Subcutaneous abdominal adipose tissue (tissue), 5 donors: Measurements from ENCODE around the gene RHOXF1.
"Not testable (repeated sequence)": the region's sequence is repeated elsewhere in the genome, so short reads cannot be mapped to it uniquely, and the experiment has no call there.

Source experiments
- H3K27ac ChIP-seq: one replicate; pipeline ENCODE4 v1.7.0; 2013; ENCODE audit warnings: low read depth, mild to moderate bottlenecking, inconsistent platforms, low read length, moderate library complexity
- H3K27me3 ChIP-seq, 5 donors: one replicate each; pipeline ENCODE4 v1.7.0; 2013; ENCODE audit warnings: low read length in 5 of 5, inconsistent platforms in 1 of 5; ENCODE audit not compliant: control insufficient read depth in 5 of 5, insufficient read depth in 4 of 5
- H3K36me3 ChIP-seq, 5 donors: one replicate each; pipeline ENCODE4 v1.7.0; 2013; ENCODE audit warnings: low read length in 5 of 5; ENCODE audit not compliant: control insufficient read depth in 5 of 5, insufficient read depth in 5 of 5
- H3K4me1 ChIP-seq, 5 donors: one replicate each; pipeline ENCODE4 v1.7.0; 2013; ENCODE audit warnings: low read length in 5 of 5, mild to moderate bottlenecking in 3 of 5, moderate library complexity in 1 of 5; ENCODE audit not compliant: control insufficient read depth in 5 of 5, insufficient read depth in 5 of 5
- H3K4me3 ChIP-seq, 5 donors: one replicate each; pipeline ENCODE4 v1.7.0; 2013; ENCODE audit warnings: low read length in 5 of 5, low read depth in 1 of 5
- H3K9ac ChIP-seq, 5 donors: one replicate each; pipeline ENCODE4 v1.7.0; 2013; ENCODE audit warnings: low read length in 5 of 5, mild to moderate bottlenecking in 4 of 5, moderate library complexity in 3 of 5
- H3K9me3 ChIP-seq, 5 donors: one replicate each; pipeline ENCODE4 v1.7.0; 2013; ENCODE audit warnings: low read length in 5 of 5; ENCODE audit not compliant: control insufficient read depth in 5 of 5
- donor health status: healthy.
- donor health status: healthy.
- donor health status: healthy.
- donor health status: healthy.
- donor health status: healthy.

RHOXF1 gene

GRCh38 chrX:120090208-120090607, 25.5 kb downstream of the RHOXF1 start:
- Histone ChIP-seq H3K9me3 (no peaks in the 10 kb centered on the region), H3K27me3 (peaks cover 0 to 4% (median 3%) of the 10 kb centered on the region in 5 donors), H3K9ac (no peak overlapping the region), H3K27ac (no peak overlapping the region), H3K4me1 (peaks cover 0 to 7% (median 3%) of the 10 kb centered on the region in 5 donors), H3K4me3 (no peak overlapping the region), H3K36me3 (no peaks in the 10 kb centered on the region)

- H3K4me1 ChIP-seq, result peaks cover 0 to 7% (median 3%) of the 10 kb centered on the region in 5 donors
- H3K27ac ChIP-seq, result no peak overlapping the region
- no peaks in the 10 kb centered on the region for H3K36me3 ChIP-seq
- H3K9ac ChIP-seq, result peak overlapping the region in 2 of 5 donors; percentile 1 to 8
- no peak overlapping the region for H3K4me3 ChIP-seq
- peaks cover 0 to 4% (median 3%) of the 10 kb centered on the region in 5 donors for H3K27me3 ChIP-seq
- no peaks in the 10 kb centered on the region for H3K9me3 ChIP-seq
Measured at GRCh38 chrX:120087289-120088017, 28.3 kb downstream of the RHOXF1 start.

GRCh38 chrX:120085553-120086185, 30.0 kb downstream of the RHOXF1 start:
- not testable (repeated sequence) for H3K4me3 ChIP-seq, H3K27ac ChIP-seq

GRCh38 chrX:120077590-120077989, 38.1 kb downstream of the RHOXF1 start, which contains the start of gene RHOXF2B:
TSS of gene RHOXF2B (minus strand) at chrX:120077690. CDS start at chrX:120077552, 138 bp downstream.
- not testable (repeated sequence) for H3K4me3 ChIP-seq, H3K9me3 ChIP-seq, H3K36me3 ChIP-seq, H3K4me1 ChIP-seq, H3K27ac ChIP-seq, H3K27me3 ChIP-seq, H3K9ac ChIP-seq

More at GRCh38 chrX:120085553-120086185, 30.0 kb downstream of the RHOXF1 start:
- not testable (repeated sequence) for H3K9ac ChIP-seq, H3K4me1 ChIP-seq, H3K9me3 ChIP-seq, H3K36me3 ChIP-seq, H3K27me3 ChIP-seq

GRCh38 chrX:120066169-120066568, 49.5 kb downstream of the RHOXF1 start:
- not testable (repeated sequence) for H3K9me3 ChIP-seq, H3K4me1 ChIP-seq, H3K4me3 ChIP-seq, H3K9ac ChIP-seq, H3K27me3 ChIP-seq, H3K36me3 ChIP-seq, H3K27ac ChIP-seq
